ENCODE data around the gene DOCK2.
"Not testable (repeated sequence)": the region's sequence is repeated elsewhere in the genome, so short reads cannot be mapped to it uniquely, and the experiment has no call there.

DOCK2 gene

GRCh38 chr5:170076211-170076610, 439.1 kb downstream of the DOCK2 start:
- no peak for DNase-seq

- DNase-seq, result no peak
Observed at GRCh38 chr5:170076739-170077138, 439.7 kb downstream of the DOCK2 start.

- no peak for DNase-seq
Observed at GRCh38 chr5:170077526-170077925, 440.5 kb downstream of the DOCK2 start.

GRCh38 chr5:170078458-170078857, 441.4 kb downstream of the DOCK2 start:
- no peak for DNase-seq

- no peak for DNase-seq
Observed at GRCh38 chr5:170078931-170079330, 441.9 kb downstream of the DOCK2 start.

GRCh38 chr5:170080217-170080616, 443.1 kb downstream of the DOCK2 start:
- no peak for DNase-seq

- DNase-seq, result no peak
Observed at GRCh38 chr5:170080786-170081445, 443.8 kb downstream of the DOCK2 start.

GRCh38 chr5:170081616-170082015, 444.5 kb downstream of the DOCK2 start:
- no peak for DNase-seq

- no peak for DNase-seq
Observed at GRCh38 chr5:170082701-170083100, 445.6 kb downstream of the DOCK2 start.

GRCh38 chr5:170087168-170087817, 450.2 kb downstream of the DOCK2 start:
- DNase-seq, result no peak

GRCh38 chr5:170092455-170093101, 455.5 kb downstream of the DOCK2 start:
- DNase-seq, result no peak

- DNase-seq, result not testable (repeated sequence)
Observed at GRCh38 chr5:170094329-170094728, 457.3 kb downstream of the DOCK2 start.

GRCh38 chr5:170095646-170096045, 458.6 kb downstream of the DOCK2 start:
- no peak for DNase-seq

GRCh38 chr5:170097934-170098333, 460.9 kb downstream of the DOCK2 start:
- DNase-seq, result no peak

GRCh38 chr5:170100066-170100943, 463.2 kb downstream of the DOCK2 start:
- no peak for DNase-seq

- no peak for DNase-seq
Observed at GRCh38 chr5:170103447-170103846, 466.4 kb downstream of the DOCK2 start.

- DNase-seq, result no peak
Observed at GRCh38 chr5:170104299-170104698, 467.2 kb downstream of the DOCK2 start.

GRCh38 chr5:170104710-170105109, 467.6 kb downstream of the DOCK2 start:
- no peak for DNase-seq

GRCh38 chr5:170105642-170106611, 468.9 kb downstream of the DOCK2 start, which contains the start of gene FOXI1:
Gene FOXI1 (plus strand): TSS chr5:170105897. CDS start chr5:170105958, 61 bp downstream.
- no peak for DNase-seq

- no peak for DNase-seq
Observed at GRCh38 chr5:170107674-170108073, 470.6 kb downstream of the DOCK2 start.

- no peak for DNase-seq
Observed at GRCh38 chr5:170108266-170108785, 471.3 kb downstream of the DOCK2 start.

All from NCI-H510A (cell line).